ENCODE measurements around the gene GRIK2. TPM values are rescaled to one million over a fixed set of nuclear protein-coding genes. Genes with fewer than 3 reads are reported as not detected.

GRIK2 gene
- total and polyA plus RNA-seq, 2 experiments from 2014 or later, result 1.4 to 7.1 TPM

DNA sequence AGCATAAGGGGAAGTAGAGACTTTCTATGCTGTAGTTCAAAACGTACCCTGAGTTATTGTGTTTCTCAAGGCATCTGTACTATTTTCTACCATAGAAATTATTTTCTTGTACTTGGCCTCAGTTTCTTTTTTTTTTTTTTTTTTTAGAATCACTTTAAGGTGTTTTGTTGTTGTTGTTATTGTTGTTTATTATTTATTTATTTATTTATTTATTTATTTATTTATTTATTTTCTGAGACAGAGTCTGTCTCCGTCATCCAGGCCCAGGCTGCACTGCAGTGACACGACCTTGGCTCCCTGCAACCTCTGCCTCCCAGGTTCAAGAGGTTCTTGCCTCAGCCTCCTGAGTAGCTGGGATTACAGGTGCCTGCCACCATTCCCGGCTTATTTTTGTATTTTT lies 179.1 kb downstream of the GRIK2 start:
- WGBS, 2 experiments (ENCODE audit: low coverage in 1 of 2, low lambda C conversion rate in 2 of 2, missing lambda C conversion rate in 2 of 2), result 63% methylated on average over 4 of the region's 4 CpGs
- no peak overlapping the region for H3K4me2 ChIP-seq (ENCODE audit: unreplicated experiment)
- H3K79me2 ChIP-seq (ENCODE audit: insufficient read depth), result no peaks in the 10 kb centered on the region
- no peak overlapping the region for H3K4me3 ChIP-seq
- no peak overlapping the region for H3K27ac ChIP-seq
- H3K9me2 ChIP-seq (ENCODE audit: insufficient read depth), result no peaks in the 10 kb centered on the region
- H3K4me1 ChIP-seq (ENCODE audit: insufficient read depth), result no peaks in the 10 kb centered on the region
- no peaks in the 10 kb centered on the region for H3K36me3 ChIP-seq (ENCODE audit: low read depth)
- H3F3A ChIP-seq (ENCODE audit: insufficient read depth), result no peaks in the 10 kb centered on the region
- H3K9ac ChIP-seq, result no peak overlapping the region
- in situ Hi-C loops (cut with MboI), result no loop called here
- no peak overlapping the region for H2AFZ ChIP-seq
- H3K9me3 ChIP-seq (ENCODE audit: low read depth), result no peaks in the 10 kb centered on the region
- TF ChIP-seq EZH2 (IDR thresholded peaks at IDR 0.05; ENCODE audit: insufficient read depth, poor library complexity, severe bottlenecking) (no peak), EZH2phosphoT487 (IDR thresholded peaks at IDR 0.05; ENCODE audit: insufficient read depth, low read depth) (no peak)
- H4K20me1 ChIP-seq (ENCODE audit: insufficient read depth), result no peaks in the 10 kb centered on the region
- no peak for DNase-seq
- no peaks in the 10 kb centered on the region for H3K27me3 ChIP-seq (replicated peaks; ENCODE audit: insufficient read depth)

- no peak overlapping the region for H3K9ac ChIP-seq
Observed at GRCh38 chr6:101577091-101577490, 183.6 kb downstream of the GRIK2 start.

GRCh38 chr6:101578306-101578705 lies 184.8 kb downstream of the GRIK2 start:
- no peak overlapping the region for H3K4me3 ChIP-seq
- WGBS, 2 experiments (ENCODE audit: low coverage in 1 of 2, low lambda C conversion rate in 2 of 2, missing lambda C conversion rate in 2 of 2), result 24 to 35% methylated on average over 1 of the region's 1 CpG

More at GRCh38 chr6:101577091-101577490, 183.6 kb downstream of the GRIK2 start:
- H3K9me2 ChIP-seq (ENCODE audit: insufficient read depth), result no peaks in the 10 kb centered on the region
- no peaks in the 10 kb centered on the region for H3K27me3 ChIP-seq (replicated peaks; ENCODE audit: insufficient read depth)
- in situ Hi-C loops (cut with MboI), result no loop called here
- H3K9me3 ChIP-seq (ENCODE audit: low read depth), result no peaks in the 10 kb centered on the region
- H4K20me1 ChIP-seq (ENCODE audit: insufficient read depth), result no peaks in the 10 kb centered on the region
- H3K4me1 ChIP-seq (ENCODE audit: insufficient read depth), result no peaks in the 10 kb centered on the region
- no peak overlapping the region for H2AFZ ChIP-seq
- H3F3A ChIP-seq (ENCODE audit: insufficient read depth), result no peaks in the 10 kb centered on the region
- no peaks in the 10 kb centered on the region for H3K79me2 ChIP-seq (ENCODE audit: insufficient read depth)
- no peaks in the 10 kb centered on the region for H3K36me3 ChIP-seq (ENCODE audit: low read depth)
- DNase-seq, result no peak
- no peak for TF ChIP-seq EZH2phosphoT487 (IDR thresholded peaks at IDR 0.05; ENCODE audit: insufficient read depth, low read depth)
- no peak for TF ChIP-seq EZH2 (IDR thresholded peaks at IDR 0.05; ENCODE audit: insufficient read depth, poor library complexity, severe bottlenecking)
- no peak overlapping the region for H3K27ac ChIP-seq
- no peak overlapping the region for H3K4me3 ChIP-seq
- H3K4me2 ChIP-seq (ENCODE audit: unreplicated experiment), result no peak overlapping the region

DNA sequence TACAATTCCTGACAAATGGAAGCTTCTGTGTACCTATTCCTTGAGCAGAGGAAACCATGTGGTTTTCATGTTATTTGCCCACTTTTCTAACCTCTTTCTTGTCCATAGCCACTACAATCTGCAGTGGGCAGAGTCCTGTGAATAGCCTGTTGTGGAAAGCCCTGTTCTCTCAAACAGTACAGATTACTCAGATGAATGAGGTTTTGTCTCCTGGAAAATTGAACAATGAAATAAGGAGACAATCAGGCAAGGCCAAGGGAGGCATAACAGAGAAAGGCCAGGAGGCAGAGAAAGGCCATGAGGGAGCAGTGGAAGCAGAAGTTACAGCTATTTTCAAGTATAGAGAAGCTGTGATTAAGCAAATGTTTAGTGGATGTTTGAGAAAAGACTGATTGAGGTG lies 189.3 kb downstream of the GRIK2 start:
- no peak overlapping the region for H3K27ac ChIP-seq
- H3K4me3 ChIP-seq, result no peak overlapping the region
- H3K4me1 ChIP-seq (ENCODE audit: insufficient read depth), result no peaks in the 10 kb centered on the region
- no peaks in the 10 kb centered on the region for H3F3A ChIP-seq (ENCODE audit: insufficient read depth)
- H3K79me2 ChIP-seq (ENCODE audit: insufficient read depth), result no peaks in the 10 kb centered on the region
- H3K36me3 ChIP-seq (ENCODE audit: low read depth), result no peaks in the 10 kb centered on the region
- no peak for TF ChIP-seq EZH2phosphoT487 (IDR thresholded peaks at IDR 0.05; ENCODE audit: insufficient read depth, low read depth)
- TF ChIP-seq EZH2 (IDR thresholded peaks at IDR 0.05; ENCODE audit: insufficient read depth, poor library complexity, severe bottlenecking), result no peak
- no peaks in the 10 kb centered on the region for H4K20me1 ChIP-seq (ENCODE audit: insufficient read depth)
- H3K9me2 ChIP-seq (ENCODE audit: insufficient read depth), result no peaks in the 10 kb centered on the region
- DNase-seq, result no peak
- H3K4me2 ChIP-seq (ENCODE audit: unreplicated experiment), result no peak overlapping the region
- H3K9ac ChIP-seq, result no peak overlapping the region
- H3K27me3 ChIP-seq (replicated peaks; ENCODE audit: insufficient read depth), result no peaks in the 10 kb centered on the region
- in situ Hi-C loops (cut with MboI), result no loop called here
- no peaks in the 10 kb centered on the region for H3K9me3 ChIP-seq (ENCODE audit: low read depth)
- no peak overlapping the region for H2AFZ ChIP-seq

More at GRCh38 chr6:101578306-101578705, 184.8 kb downstream of the GRIK2 start:
- no peaks in the 10 kb centered on the region for H3K4me1 ChIP-seq (ENCODE audit: insufficient read depth)
- no peak overlapping the region for H3K4me2 ChIP-seq (ENCODE audit: unreplicated experiment)
- no peaks in the 10 kb centered on the region for H4K20me1 ChIP-seq (ENCODE audit: insufficient read depth)
- no peaks in the 10 kb centered on the region for H3K27me3 ChIP-seq (replicated peaks; ENCODE audit: insufficient read depth)
- no peak overlapping the region for H3K9ac ChIP-seq
- in situ Hi-C loops (cut with MboI), result no loop called here
- no peaks in the 10 kb centered on the region for H3F3A ChIP-seq (ENCODE audit: insufficient read depth)
- no peaks in the 10 kb centered on the region for H3K79me2 ChIP-seq (ENCODE audit: insufficient read depth)
- H3K27ac ChIP-seq, result no peak overlapping the region
- no peaks in the 10 kb centered on the region for H3K9me2 ChIP-seq (ENCODE audit: insufficient read depth)
- DNase-seq, result no peak
- no peaks in the 10 kb centered on the region for H3K9me3 ChIP-seq (ENCODE audit: low read depth)
- no peaks in the 10 kb centered on the region for H3K36me3 ChIP-seq (ENCODE audit: low read depth)
- TF ChIP-seq EZH2 (IDR thresholded peaks at IDR 0.05; ENCODE audit: insufficient read depth, poor library complexity, severe bottlenecking) (no peak), EZH2phosphoT487 (IDR thresholded peaks at IDR 0.05; ENCODE audit: insufficient read depth, low read depth) (no peak)
- H2AFZ ChIP-seq, result no peak overlapping the region

GRCh38 chr6:101585501-101585900 lies 192.0 kb downstream of the GRIK2 start:
- Histone ChIP-seq H3K9me3 (ENCODE audit: low read depth) (no peaks in the 10 kb centered on the region), H3K9ac (no peak overlapping the region), H3K27ac (no peak overlapping the region), H3K36me3 (ENCODE audit: low read depth) (no peaks in the 10 kb centered on the region), H3K4me1 (ENCODE audit: insufficient read depth) (no peaks in the 10 kb centered on the region), H3K27me3 (replicated peaks; ENCODE audit: insufficient read depth) (no peaks in the 10 kb centered on the region; the same call in 1 of the 2 replicates), H3K79me2 (ENCODE audit: insufficient read depth) (no peaks in the 10 kb centered on the region), H3F3A (ENCODE audit: insufficient read depth) (no peaks in the 10 kb centered on the region), H3K9me2 (ENCODE audit: insufficient read depth) (no peaks in the 10 kb centered on the region), H3K4me2 (ENCODE audit: unreplicated experiment) (no peak overlapping the region), H3K4me3 (no peak overlapping the region), H4K20me1 (ENCODE audit: insufficient read depth) (no peaks in the 10 kb centered on the region), H2AFZ (no peak overlapping the region)
- DNase-seq, result peak; percentile 14
- in situ Hi-C loops (cut with MboI), result no loop called here
- no peak for TF ChIP-seq EZH2 (IDR thresholded peaks at IDR 0.05; ENCODE audit: insufficient read depth, poor library complexity, severe bottlenecking)
- TF ChIP-seq EZH2phosphoT487 (IDR thresholded peaks at IDR 0.05; ENCODE audit: insufficient read depth, low read depth), result no peak
